ENCODE measurements around the gene VSIR. TPM values are rescaled to one million over a fixed set of nuclear protein-coding genes. Genes with fewer than 3 reads are reported as not detected.

VSIR gene
- total RNA-seq, 1 donor from 2014 or later, result 2.9 TPM

DNA sequence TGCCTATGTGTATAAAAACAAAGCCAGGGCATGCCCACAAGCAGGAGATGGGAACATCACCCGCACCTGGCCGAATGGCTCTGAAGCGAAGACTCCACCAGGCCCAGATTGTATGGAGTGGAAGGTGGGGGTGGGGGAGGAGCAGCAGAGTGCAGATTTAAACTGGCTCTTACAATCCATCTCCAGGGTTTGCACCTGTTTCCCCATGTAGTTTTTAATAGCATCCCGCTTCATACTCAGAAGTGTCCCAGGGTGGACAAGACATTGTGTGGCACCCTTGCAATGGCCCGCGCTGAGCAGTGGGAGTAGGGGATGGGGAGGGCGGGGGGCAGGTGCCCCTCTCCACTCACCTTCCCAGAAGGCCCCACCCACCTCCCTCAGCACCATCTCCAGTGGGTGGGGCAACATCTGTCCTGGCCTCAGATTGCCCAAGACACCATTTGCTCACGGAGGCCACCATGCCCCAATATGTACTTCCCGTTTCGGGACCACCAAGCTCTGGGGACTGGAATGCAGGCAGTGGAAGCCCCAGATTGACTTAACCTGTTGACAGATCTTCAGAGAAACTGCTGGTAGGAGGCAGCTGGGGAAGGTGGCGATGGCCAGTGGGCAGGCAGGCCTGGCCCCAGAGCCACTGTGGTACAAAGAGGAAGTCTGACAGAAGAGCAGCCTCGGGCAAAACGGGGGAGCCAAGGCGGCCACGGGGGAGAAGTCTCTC, 23.0 kb downstream of the VSIR start:
- no peak overlapping the region for H3K9ac ChIP-seq (ENCODE audit: low read length)
- TF ChIP-seq, protein P1, sequence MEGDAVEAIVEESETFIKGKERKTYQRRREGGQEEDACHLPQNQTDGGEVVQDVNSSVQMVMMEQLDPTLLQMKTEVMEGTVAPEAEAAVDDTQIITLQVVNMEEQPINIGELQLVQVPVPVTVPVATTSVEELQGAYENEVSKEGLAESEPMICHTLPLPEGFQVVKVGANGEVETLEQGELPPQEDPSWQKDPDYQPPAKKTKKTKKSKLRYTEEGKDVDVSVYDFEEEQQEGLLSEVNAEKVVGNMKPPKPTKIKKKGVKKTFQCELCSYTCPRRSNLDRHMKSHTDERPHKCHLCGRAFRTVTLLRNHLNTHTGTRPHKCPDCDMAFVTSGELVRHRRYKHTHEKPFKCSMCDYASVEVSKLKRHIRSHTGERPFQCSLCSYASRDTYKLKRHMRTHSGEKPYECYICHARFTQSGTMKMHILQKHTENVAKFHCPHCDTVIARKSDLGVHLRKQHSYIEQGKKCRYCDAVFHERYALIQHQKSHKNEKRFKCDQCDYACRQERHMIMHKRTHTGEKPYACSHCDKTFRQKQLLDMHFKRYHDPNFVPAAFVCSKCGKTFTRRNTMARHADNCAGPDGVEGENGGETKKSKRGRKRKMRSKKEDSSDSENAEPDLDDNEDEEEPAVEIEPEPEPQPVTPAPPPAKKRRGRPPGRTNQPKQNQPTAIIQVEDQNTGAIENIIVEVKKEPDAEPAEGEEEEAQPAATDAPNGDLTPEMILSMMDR (IDR thresholded peaks at IDR 0.05; ENCODE audit: insufficient read depth, low read depth, low read length), result no peak
- no peak for TF ChIP-seq EZH2 (IDR thresholded peaks at IDR 0.05; ENCODE audit: insufficient read depth, low read length)
- no peak overlapping the region for H3K4me3 ChIP-seq (ENCODE audit: insufficient read depth, low read depth, low read length)
- H3K27ac Mint-ChIP-seq (ENCODE audit: unreplicated experiment), result no peak overlapping the region
- H3K9me3 Mint-ChIP-seq (ENCODE audit: unreplicated experiment), result peaks cover 1% of the 10 kb centered on the region
- H3K27ac ChIP-seq (ENCODE audit: low read depth, low read length), result no peak overlapping the region
- peaks cover 9% of the 10 kb centered on the region for H3K4me1 Mint-ChIP-seq (ENCODE audit: low read depth, unreplicated experiment)
- H3K4me1 ChIP-seq (ENCODE audit: insufficient read depth, low read length), result no peaks in the 10 kb centered on the region
- H3K4me2 ChIP-seq (ENCODE audit: low read length), result no peak overlapping the region
- no peaks in the 10 kb centered on the region for H3K9me3 ChIP-seq (ENCODE audit: insufficient read depth, low read depth, low read length)
- FAIRE-seq, result no peak
- no peaks in the 10 kb centered on the region for H3K36me3 Mint-ChIP-seq (ENCODE audit: low read depth, unreplicated experiment)
- H3K4me3 Mint-ChIP-seq (ENCODE audit: unreplicated experiment), result no peak overlapping the region
- H2AFZ ChIP-seq (ENCODE audit: low read depth, low read length), result no peak overlapping the region
- no peak for DNase-seq (ENCODE audit: low read depth)
- no peaks in the 10 kb centered on the region for H3K79me2 ChIP-seq (ENCODE audit: insufficient read depth, low read length)
- H3K27me3 ChIP-seq (ENCODE audit: insufficient read depth, low read length), result peaks cover 7% of the 10 kb centered on the region
- H4K20me1 ChIP-seq (ENCODE audit: insufficient read depth, low read length), result no peaks in the 10 kb centered on the region
- peaks cover 57% of the 10 kb centered on the region for H3K27me3 Mint-ChIP-seq (ENCODE audit: low read depth, unreplicated experiment)
- no peaks in the 10 kb centered on the region for H3K36me3 ChIP-seq (ENCODE audit: insufficient read depth, low read length)

DNA sequence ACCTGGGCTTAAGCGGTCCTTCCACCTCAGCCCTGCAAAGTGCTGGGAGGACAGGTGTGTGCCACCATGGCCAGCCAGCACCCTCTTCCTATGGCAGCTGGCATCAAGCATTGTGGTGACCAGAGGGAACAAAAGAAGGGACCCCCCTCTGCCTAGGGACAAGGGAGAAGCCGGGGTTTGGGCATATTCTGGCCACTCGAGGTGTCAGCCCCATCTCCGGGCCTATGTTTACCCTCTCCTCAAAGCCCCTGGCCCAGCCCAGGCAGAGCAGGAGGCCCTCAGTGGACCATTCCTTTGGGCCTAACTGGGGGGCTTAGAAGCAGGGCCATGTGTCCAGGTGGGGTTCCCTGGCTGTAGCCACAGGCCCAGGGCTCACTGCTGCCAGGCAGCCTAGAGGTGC, 23.9 kb downstream of the VSIR start:
- Histone ChIP-seq H3K9ac (ENCODE audit: low read length) (no peak overlapping the region), H3K27ac (ENCODE audit: low read depth, low read length) (no peak overlapping the region), H3K4me2 (ENCODE audit: low read length) (no peak overlapping the region), H2AFZ (ENCODE audit: low read depth, low read length) (no peak overlapping the region), H4K20me1 (ENCODE audit: insufficient read depth, low read length) (no peaks in the 10 kb centered on the region), H3K27me3 (ENCODE audit: insufficient read depth, low read length) (peaks cover 2% of the 10 kb centered on the region), H3K36me3 (ENCODE audit: insufficient read depth, low read length) (no peaks in the 10 kb centered on the region), H3K9me3 (ENCODE audit: insufficient read depth, low read depth, low read length) (no peaks in the 10 kb centered on the region), H3K4me3 (ENCODE audit: insufficient read depth, low read depth, low read length) (no peak overlapping the region), H3K4me1 (ENCODE audit: insufficient read depth, low read length) (no peaks in the 10 kb centered on the region), H3K79me2 (ENCODE audit: insufficient read depth, low read length) (no peaks in the 10 kb centered on the region)
- Mint-ChIP-seq H3K36me3 (ENCODE audit: low read depth, unreplicated experiment) (no peaks in the 10 kb centered on the region), H3K27ac (ENCODE audit: unreplicated experiment) (no peak overlapping the region), H3K4me1 (ENCODE audit: low read depth, unreplicated experiment) (peaks cover 9% of the 10 kb centered on the region), H3K27me3 (ENCODE audit: low read depth, unreplicated experiment) (peaks cover 54% of the 10 kb centered on the region), H3K9me3 (ENCODE audit: unreplicated experiment) (no peaks in the 10 kb centered on the region), H3K4me3 (ENCODE audit: unreplicated experiment) (no peak overlapping the region)
- TF ChIP-seq, protein P1 (IDR thresholded peaks at IDR 0.05; ENCODE audit: insufficient read depth, low read depth, low read length), result no peak
- no peak for TF ChIP-seq EZH2 (IDR thresholded peaks at IDR 0.05; ENCODE audit: insufficient read depth, low read length)
- no peak for DNase-seq (ENCODE audit: low read depth)
- FAIRE-seq, result no peak

- peaks cover 50% of the 10 kb centered on the region for H3K27me3 Mint-ChIP-seq (ENCODE audit: low read depth, unreplicated experiment)
- Histone ChIP-seq H3K79me2 (ENCODE audit: insufficient read depth, low read length) (no peaks in the 10 kb centered on the region), H3K4me1 (ENCODE audit: insufficient read depth, low read length) (no peaks in the 10 kb centered on the region), H3K4me3 (ENCODE audit: insufficient read depth, low read depth, low read length) (no peak overlapping the region), H3K27ac (ENCODE audit: low read depth, low read length) (no peak overlapping the region), H3K36me3 (ENCODE audit: insufficient read depth, low read length) (no peaks in the 10 kb centered on the region), H3K9ac (ENCODE audit: low read length) (no peak overlapping the region), H3K27me3 (ENCODE audit: insufficient read depth, low read length) (no peaks in the 10 kb centered on the region), H3K9me3 (ENCODE audit: insufficient read depth, low read depth, low read length) (no peaks in the 10 kb centered on the region), H3K4me2 (ENCODE audit: low read length) (no peak overlapping the region), H2AFZ (ENCODE audit: low read depth, low read length) (no peak overlapping the region), H4K20me1 (ENCODE audit: insufficient read depth, low read length) (no peaks in the 10 kb centered on the region)
- FAIRE-seq (no peak), DNase-seq (ENCODE audit: low read depth) (no peak)
- TF ChIP-seq, protein P1 (IDR thresholded peaks at IDR 0.05; ENCODE audit: insufficient read depth, low read depth, low read length), result no peak
- no peak for TF ChIP-seq EZH2 (IDR thresholded peaks at IDR 0.05; ENCODE audit: insufficient read depth, low read length)
- H3K9me3 Mint-ChIP-seq (ENCODE audit: unreplicated experiment), result no peaks in the 10 kb centered on the region
- H3K4me1 Mint-ChIP-seq (ENCODE audit: low read depth, unreplicated experiment), result peaks cover 9% of the 10 kb centered on the region
- no peak overlapping the region for H3K4me3 Mint-ChIP-seq (ENCODE audit: unreplicated experiment)
- H3K27ac Mint-ChIP-seq (ENCODE audit: unreplicated experiment), result no peak overlapping the region
- no peaks in the 10 kb centered on the region for H3K36me3 Mint-ChIP-seq (ENCODE audit: low read depth, unreplicated experiment)
Observed at GRCh38 chr10:71748671-71749191, 24.6 kb downstream of the VSIR start.

Data from astrocyte (in vitro differentiated cells and primary cell).